Amygdala (tissue), 56 donors: ENCODE results near the gene TMEM156.
A peak's percentile ranks its signal among the peaks of the same experiment; 100 is the strongest.
"Not testable (repeated sequence)": the region's sequence is repeated elsewhere in the genome, so short reads cannot be mapped to it uniquely, and the experiment has no call there.

Experiments used
- DNase-seq, 56 donors: peaks; one replicate each; lab custom pipeline; 2025; lab: John Stamatoyannopoulos, UW

The TMEM156 gene

GRCh38 chr4:39044364-39044955 lies 12.3 kb upstream of the TMEM156 start:
- peak; percentile 20 to 90 (median 83) for DNase-seq

GRCh38 chr4:39043861-39044363 lies 11.7 kb upstream of the TMEM156 start:
- DNase-seq, result no peak

- DNase-seq, result peak in 1 of 56 donors; percentile 23
These were observed 11.1 kb upstream of the TMEM156 start for GRCh38 chr4:39043058-39043860.

- peak in 19 of 56 donors; percentile 11 to 67 (median 27) for DNase-seq
These were observed 10.2 kb upstream of the TMEM156 start for GRCh38 chr4:39042366-39042765.

- no peak for DNase-seq
These were observed 6.9 kb upstream of the TMEM156 start for GRCh38 chr4:39039108-39039507.

- DNase-seq, result no peak
These were observed 5.7 kb upstream of the TMEM156 start for GRCh38 chr4:39037941-39038340.

GRCh38 chr4:39037491-39037825 lies 5.2 kb upstream of the TMEM156 start:
- DNase-seq, result no peak

- DNase-seq, result no peak
These were observed 4.0 kb upstream of the TMEM156 start for GRCh38 chr4:39036172-39036571.

- DNase-seq, result not testable (repeated sequence)
These were observed 604 bp downstream of the TMEM156 start for GRCh38 chr4:39031590-39032020.

- no peak for DNase-seq
These were observed 1.5 kb downstream of the TMEM156 start for GRCh38 chr4:39030725-39031124.

- DNase-seq, result no peak
These were observed 2.2 kb downstream of the TMEM156 start for GRCh38 chr4:39029752-39030694.

- DNase-seq, result no peak
These were observed 6.1 kb downstream of the TMEM156 start for GRCh38 chr4:39026096-39026495.

- no peak for DNase-seq
These were observed 6.6 kb downstream of the TMEM156 start for GRCh38 chr4:39025552-39026085.

GRCh38 chr4:39024311-39024865 lies 7.8 kb downstream of the TMEM156 start:
- no peak for DNase-seq

- DNase-seq, result no peak
These were observed 9.2 kb downstream of the TMEM156 start for GRCh38 chr4:39023059-39023458.

- no peak for DNase-seq
These were observed 10.0 kb downstream of the TMEM156 start for GRCh38 chr4:39022241-39022640.

- DNase-seq, result no peak
These were observed 10.6 kb downstream of the TMEM156 start for GRCh38 chr4:39021631-39022030.

- no peak for DNase-seq
These were observed 12.1 kb downstream of the TMEM156 start for GRCh38 chr4:39020130-39020529.

- no peak for DNase-seq
These were observed 18.2 kb downstream of the TMEM156 start for GRCh38 chr4:39014028-39014427.

GRCh38 chr4:39004758-39005157 lies 27.5 kb downstream of the TMEM156 start:
- no peak for DNase-seq
